A673 (cell line): ENCODE data around the gene YOD1. TPM values are rescaled to one million over a fixed set of nuclear protein-coding genes. Genes with fewer than 3 reads are reported as not detected.
A peak's percentile ranks its signal among the peaks of the same experiment; 100 is the strongest.

Experiments
- BruUV-seq: library from RNA; stranded (reverse); fragments of 400-500 nt; replicated peaks from 2 replicates; lab custom pipeline; 2021; lab: Mats Ljungman, UMichigan
- CTCF ChIA-PET: fragments of 300-600 bp; sonication (Branson Sonifier 250); formaldehyde crosslinking; loops from one replicate; lab custom pipeline; 2022; ENCODE audit warnings: antibody characterized with exemption; lab: Charles Lee
- POLR2A ChIA-PET: fragments of 300-600 bp; sonication (Branson Sonifier 250); formaldehyde crosslinking; loops from one replicate; lab custom pipeline; 2022; ENCODE audit warnings: antibody characterized with exemption; ENCODE audit not compliant: low non-redundant PET; lab: Charles Lee
- DNase-seq: peaks from one replicate; pipeline ENCODE4 v3.0.0-alpha.2; 2015; ENCODE audit warnings: low spot score
- H3K27ac ChIP-seq: fragments of 200-600 bp; sonication (generic); 2 replicates; pipeline ENCODE4 v1.5.1; 2016; ENCODE audit warnings: mixed run types, low read depth, mild to moderate bottlenecking, mixed read lengths, antibody characterized with exemption, low read length; ENCODE audit not compliant: poor library complexity, severe bottlenecking
- H3K27me3 ChIP-seq: fragments of 200-600 bp; sonication (generic); replicated peaks from 2 replicates; pipeline ENCODE4 v1.6.1; 2017; ENCODE audit warnings: mixed run types, low read depth, mild to moderate bottlenecking, mixed read lengths, antibody characterized with exemption, low read length; ENCODE audit not compliant: insufficient read depth, poor library complexity
- H3K36me3 ChIP-seq: fragments of 200-600 bp; sonication (generic); 2 replicates; pipeline ENCODE4 v1.6.1; 2016; ENCODE audit warnings: mixed run types, mild to moderate bottlenecking, mixed read lengths, antibody characterized with exemption, low read length; ENCODE audit not compliant: insufficient read depth, poor library complexity, severe bottlenecking
- H3K4me1 ChIP-seq: fragments of 200-600 bp; sonication (generic); 2 replicates; pipeline ENCODE4 v1.6.1; 2017; ENCODE audit warnings: mixed run types, mild to moderate bottlenecking, mixed read lengths, antibody characterized with exemption, low read length; ENCODE audit not compliant: insufficient read depth, poor library complexity, severe bottlenecking
- H3K4me3 ChIP-seq: fragments of 200-600 bp; sonication (generic); 2 replicates; pipeline ENCODE4 v1.5.1; 2016; ENCODE audit warnings: low read depth, mixed run types, mild to moderate bottlenecking, mixed read lengths, low read length; ENCODE audit not compliant: poor library complexity, severe bottlenecking
- H3K9me3 ChIP-seq: fragments of 200-600 bp; sonication (generic); 2 replicates; pipeline ENCODE4 v1.6.1; 2016; ENCODE audit warnings: mixed run types, low read depth, mild to moderate bottlenecking, mixed read lengths, antibody characterized with exemption, low read length; ENCODE audit not compliant: poor library complexity, severe bottlenecking
- CTCF ChIP-seq: fragments of 300-800, 200-600 bp; sonication (generic); conservative IDR thresholded peaks from 2 replicates; pipeline ENCODE4 v1.5.1; 2017; ENCODE audit warnings: low read depth, mild to moderate bottlenecking, antibody characterized with exemption, low read length, moderate library complexity, mixed read lengths
- EZH2 ChIP-seq: fragments of 200-600 bp; sonication (generic); IDR thresholded peaks from 2 replicates; pipeline ENCODE4 v1.6.1; 2017; ENCODE audit warnings: borderline replicate concordance, low read depth, mild to moderate bottlenecking, mixed read lengths, antibody characterized with exemption, low read length; ENCODE audit not compliant: poor library complexity, severe bottlenecking
- intact Hi-C: fragments of 100-400 bp; cut with micrococcal nuclease; formaldehyde crosslinking; loops from one replicate; pipeline ENCODE4 v1.10.0; 2022; ENCODE audit not compliant: unreplicated experiment
- total RNA-seq: library from RNA; stranded (reverse); gene quantifications from 2 replicates; pipeline ENCODE4 v1.2.3, GENCODE V29; 2021

YOD1 gene
- total RNA-seq, 1 experiment from 2014 or later = 12.6 TPM

- POLR2A ChIA-PET = no interaction called here
- BruUV-seq = TSS peak; percentile 24
Measured at GRCh38 chr1:207049054-207049453, 2.0 kb downstream of the YOD1 start.

GRCh38 chr1:207048041-207048440 lies 3.0 kb downstream of the YOD1 start:
- Histone ChIP-seq H3K9me3 (no peaks in the 10 kb centered on the region), H3K36me3 (peaks cover 27% of the 10 kb centered on the region), H3K27me3 (no peaks in the 10 kb centered on the region), H3K27ac (no peak overlapping the region), H3K4me3 (no peak overlapping the region), H3K4me1 (peaks cover 18% of the 10 kb centered on the region)
- BruUV-seq = no TSS peak
- ChIA-PET CTCF (no interaction called here), POLR2A (no interaction called here)
- intact Hi-C loops = no loop called here
- no peak for DNase-seq
- TF ChIP-seq EZH2 (no peak), CTCF (no peak)

More at GRCh38 chr1:207049054-207049453, 2.0 kb downstream of the YOD1 start:
- intact Hi-C loops = no loop called here
- TF ChIP-seq CTCF = no peak
- no peak for TF ChIP-seq EZH2
- Histone ChIP-seq H3K36me3 (peaks cover 27% of the 10 kb centered on the region), H3K27me3 (no peaks in the 10 kb centered on the region), H3K4me3 (no peak overlapping the region), H3K27ac (no peak overlapping the region), H3K4me1 (peaks cover 18% of the 10 kb centered on the region), H3K9me3 (no peaks in the 10 kb centered on the region)
- CTCF ChIA-PET = interaction anchor here (0.6 kb wide), 1 partner anchor 34 kb away, joined by 3 read pairs; no protein-coding TSS in a partner anchor
- no peak for DNase-seq

- DNase-seq = no peak
- intact Hi-C loops = no loop called here
- H3K4me1 ChIP-seq = peaks cover 18% of the 10 kb centered on the region
- H3K27me3 ChIP-seq = no peaks in the 10 kb centered on the region
- no peaks in the 10 kb centered on the region for H3K9me3 ChIP-seq
- no TSS peak for BruUV-seq
- no peak for TF ChIP-seq CTCF
- no peak for TF ChIP-seq EZH2
- ChIA-PET POLR2A (no interaction called here), CTCF (no interaction called here)
- H3K27ac ChIP-seq = no peak overlapping the region
- no peak overlapping the region for H3K4me3 ChIP-seq
- peaks cover 27% of the 10 kb centered on the region for H3K36me3 ChIP-seq
Measured at GRCh38 chr1:207047505-207047904, 3.5 kb downstream of the YOD1 start.
